ENCODE measurements around the gene MPZ.

GRCh38 chr1:161335796-161336195 lies 26.0 kb upstream of the MPZ start:
- TF ChIP-seq CTCF (IDR thresholded peaks at IDR 0.05) (no peak), POLR2A (IDR thresholded peaks at IDR 0.05) (no peak)

Data from thyroid gland (tissue), 4 donors.